ENCODE measurements around the gene STUB1. TPM values are rescaled to one million over a fixed set of nuclear protein-coding genes. Genes with fewer than 3 reads are reported as not detected.
A peak's percentile ranks its signal among the peaks of the same experiment; 100 is the strongest.

STUB1 gene
- total and polyA plus RNA-seq, 2 of the 8 experiments (the other 6 are each of a cell fraction or from before 2014, with no cell fraction given), result 89.9 to 103 TPM

GRCh38 chr16:721765-722540 lies 41.7 kb downstream of the STUB1 start:
- H3K79me2 ChIP-seq (ENCODE audit: control insufficient read depth in 1 of 2, insufficient read depth in 2 of 2, low read length in 2 of 2), result no peaks in the 10 kb centered on the region
- no peak overlapping the region for H2BK15ac ChIP-seq (ENCODE audit: low read length)
- no peak overlapping the region for H2BK12ac ChIP-seq (ENCODE audit: low read depth, low read length)
- peaks cover 4 to 20% of the 10 kb centered on the region in 2 experiments for H4K20me1 ChIP-seq (replicated peaks in 1 of 2; ENCODE audit: control insufficient read depth in 1 of 2, insufficient read depth in 2 of 2, low read length in 2 of 2)
- H3K18ac ChIP-seq (ENCODE audit: extremely low read depth, low read length), result no peak overlapping the region; the same call in none of the 2 replicates
- DNase-seq (ENCODE audit: low read depth in 1 of 2, low spot score in 2 of 2) (no peak), FAIRE-seq (no peak)
- no peak overlapping the region for H3K56ac ChIP-seq (replicated peaks; ENCODE audit: insufficient read length, low read depth, low read length)
- H3K4ac ChIP-seq (replicated peaks; ENCODE audit: insufficient read length, low read depth, low read length), result peak overlapping the region; percentile 69
- H3K27me3 ChIP-seq (replicated peaks in 1 of 4; ENCODE audit: control insufficient read depth in 3 of 4, extremely low read depth in 1 of 4, insufficient read depth in 3 of 4, low read length in 3 of 4), result peaks cover 0 to 20% (median 4%) of the 10 kb centered on the region in 4 experiments; a peak in 4 of 7 replicates
- H4K91ac ChIP-seq (replicated peaks; ENCODE audit: insufficient read length, low read length), result no peak overlapping the region
- no peak overlapping the region for H2AFZ ChIP-seq (ENCODE audit: low read length)
- no peak overlapping the region; the same call in none of the 2 replicates for H2BK5ac ChIP-seq (ENCODE audit: low read depth, low read length)
- peak overlapping the region; percentile 57; the same call in 1 of the 2 replicates for H4K8ac ChIP-seq (ENCODE audit: extremely low read depth, insufficient read depth, low read length)
- peaks cover 0 to 20% (median 15%) of the 10 kb centered on the region in 4 experiments; a peak in 5 of 7 replicates for H3K4me1 ChIP-seq (replicated peaks in 1 of 4; ENCODE audit: control insufficient read depth in 3 of 4, insufficient read depth in 4 of 4, low read length in 3 of 4)
- H3K4me3 ChIP-seq (ENCODE audit: extremely low read depth in 1 of 4, insufficient read depth in 2 of 4, low read depth in 3 of 4, low read length in 4 of 4), result peak overlapping the region in 1 of 4 experiments; percentile 77; a peak in 2 of 8 replicates
- no peaks in the 10 kb centered on the region for H3K79me1 ChIP-seq (ENCODE audit: low read depth, low read length)
- no peak overlapping the region for H3K27ac ChIP-seq (ENCODE audit: low read depth, low read length)
- H3K9ac ChIP-seq (replicated peaks in 1 of 4; ENCODE audit: extremely low read depth in 1 of 4, low read depth in 3 of 4, low read length in 3 of 4), result no peak overlapping the region
- no peak overlapping the region for H3K23ac ChIP-seq (ENCODE audit: insufficient read length)
- POLR2A ChIA-PET (ENCODE audit: partially characterized antibody), result interaction anchor here (0.6 to 23.0 kb wide), 28 partner anchors 5 to 610 kb away, joined by 3 to 353 read pairs (median 5); partner anchors contain the start of genes ANTKMT, CCDC78, CHTF18 and GNG13
- no peaks in the 10 kb centered on the region; a peak in 1 of 4 replicates for H3K9me3 ChIP-seq (ENCODE audit: insufficient read depth in 2 of 2, low read depth in 1 of 2, low read length in 1 of 2)
- no peak overlapping the region for H3K14ac ChIP-seq (ENCODE audit: insufficient read length)
- no peak overlapping the region for H2BK20ac ChIP-seq (ENCODE audit: low read length)
- CTCF ChIA-PET (ENCODE audit: partially characterized antibody), result interaction anchor here (1.1 to 35.8 kb wide), 4 partner anchors 5 to 63 kb away, joined by 3 to 977 read pairs (median 700); partner anchors contain the start of genes ANTKMT, CCDC78, CHTF18 and CIAO3
- no peak overlapping the region for H4K5ac ChIP-seq (ENCODE audit: insufficient read length, low read depth, low read length)
- H2BK120ac ChIP-seq (replicated peaks; ENCODE audit: low read depth, low read length), result no peak overlapping the region
- peaks cover 0 to 6% (median 0%) of the 10 kb centered on the region in 4 experiments; a peak in 1 of 8 replicates for H3K36me3 ChIP-seq (ENCODE audit: control insufficient read depth in 2 of 4, insufficient read depth in 4 of 4, low read length in 3 of 4)
- 95% methylated on average over 43 of the region's 51 CpGs; no CpG with 5 or more reads in 1 of the 2 experiments for WGBS, 2 experiments (ENCODE audit: extremely low coverage in 1 of 2, insufficient coverage in 1 of 2, insufficient read length in 1 of 2, insufficient replicate concordance in 2 of 2, low coverage in 1 of 2, low lambda C conversion rate in 2 of 2, missing lambda C conversion rate in 1 of 2)
- H3K4me2 ChIP-seq (ENCODE audit: insufficient read depth in 1 of 2, low read depth in 2 of 2, low read length in 2 of 2), result peak overlapping the region in 1 of 2 experiments; percentile 83; a peak in 1 of 4 replicates
- H2AK5ac ChIP-seq (ENCODE audit: low read depth, low read length), result no peak overlapping the region
- H3K23me2 ChIP-seq (ENCODE audit: low read depth, low read length), result peaks cover 14% of the 10 kb centered on the region; the same call in 1 of the 2 replicates
- TF ChIP-seq RFX5 (IDR thresholded peaks at IDR 0.05; ENCODE audit: borderline replicate concordance, low read depth, low read length), result no peak
- TF ChIP-seq MAFK (IDR thresholded peaks at IDR 0.05; ENCODE audit: low read depth, low read length), result no peak
- TF ChIP-seq GABPA (IDR thresholded peaks at IDR 0.05; ENCODE audit: borderline replicate concordance, insufficient read depth, low read length), result no peak
- no peak for TF ChIP-seq POLR2A (IDR thresholded peaks at IDR 0.05; ENCODE audit: control extremely low read depth in 1 of 2, low read depth in 2 of 2, low read length in 2 of 2)
- no peak for TF ChIP-seq CHD2 (IDR thresholded peaks at IDR 0.05; ENCODE audit: low read length)
- TF ChIP-seq TAF7 (optimal IDR thresholded peaks at IDR 0.05; ENCODE audit: borderline replicate concordance, low read depth, low read length), result no peak
- TF ChIP-seq SAP30 (IDR thresholded peaks at IDR 0.05; ENCODE audit: insufficient read depth, insufficient replicate concordance, low read length), result no peak
- TF ChIP-seq NRF1 (IDR thresholded peaks at IDR 0.05; ENCODE audit: low read depth, low read length), result no peak
